Measurements from ENCODE around the gene RALGPS1.

RALGPS1 gene

DNA sequence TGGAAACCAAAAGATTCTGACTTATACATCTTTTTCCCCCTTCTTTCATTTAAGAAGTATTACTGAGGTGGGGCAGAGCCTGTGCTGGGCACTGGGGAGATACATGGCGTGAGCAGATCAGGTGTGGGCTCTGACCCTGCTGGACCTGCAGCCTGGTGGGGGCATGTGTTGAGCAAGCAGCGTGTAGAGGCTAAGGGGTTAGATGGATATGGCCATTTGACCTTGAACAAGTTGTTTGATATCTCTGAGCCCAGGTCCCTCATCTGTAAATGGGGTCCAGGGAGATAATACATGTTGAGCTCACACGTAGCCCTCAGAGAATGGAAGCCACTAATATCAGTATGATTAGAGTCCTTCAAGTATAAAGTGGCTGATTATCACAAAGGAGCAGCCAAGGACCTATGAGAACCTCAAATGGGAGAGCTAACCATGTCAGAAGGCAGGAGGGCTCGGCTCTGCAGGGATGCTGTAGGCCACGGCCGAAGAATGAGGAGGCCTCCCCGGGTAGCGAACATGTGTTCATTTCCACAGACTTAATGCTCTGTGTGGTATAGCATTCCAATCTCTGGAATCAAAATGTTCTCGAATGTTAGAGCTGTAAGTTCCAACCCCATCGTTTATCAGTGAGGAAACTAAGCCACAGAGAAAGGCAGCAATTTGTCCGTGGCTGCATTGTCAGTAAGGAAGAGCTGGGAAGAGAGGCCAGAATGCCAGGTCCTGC, 223.2 kb downstream of the RALGPS1 start:
- TF ChIP-seq, protein P1, sequence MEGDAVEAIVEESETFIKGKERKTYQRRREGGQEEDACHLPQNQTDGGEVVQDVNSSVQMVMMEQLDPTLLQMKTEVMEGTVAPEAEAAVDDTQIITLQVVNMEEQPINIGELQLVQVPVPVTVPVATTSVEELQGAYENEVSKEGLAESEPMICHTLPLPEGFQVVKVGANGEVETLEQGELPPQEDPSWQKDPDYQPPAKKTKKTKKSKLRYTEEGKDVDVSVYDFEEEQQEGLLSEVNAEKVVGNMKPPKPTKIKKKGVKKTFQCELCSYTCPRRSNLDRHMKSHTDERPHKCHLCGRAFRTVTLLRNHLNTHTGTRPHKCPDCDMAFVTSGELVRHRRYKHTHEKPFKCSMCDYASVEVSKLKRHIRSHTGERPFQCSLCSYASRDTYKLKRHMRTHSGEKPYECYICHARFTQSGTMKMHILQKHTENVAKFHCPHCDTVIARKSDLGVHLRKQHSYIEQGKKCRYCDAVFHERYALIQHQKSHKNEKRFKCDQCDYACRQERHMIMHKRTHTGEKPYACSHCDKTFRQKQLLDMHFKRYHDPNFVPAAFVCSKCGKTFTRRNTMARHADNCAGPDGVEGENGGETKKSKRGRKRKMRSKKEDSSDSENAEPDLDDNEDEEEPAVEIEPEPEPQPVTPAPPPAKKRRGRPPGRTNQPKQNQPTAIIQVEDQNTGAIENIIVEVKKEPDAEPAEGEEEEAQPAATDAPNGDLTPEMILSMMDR (IDR thresholded peaks at IDR 0.05): no peak

DNA sequence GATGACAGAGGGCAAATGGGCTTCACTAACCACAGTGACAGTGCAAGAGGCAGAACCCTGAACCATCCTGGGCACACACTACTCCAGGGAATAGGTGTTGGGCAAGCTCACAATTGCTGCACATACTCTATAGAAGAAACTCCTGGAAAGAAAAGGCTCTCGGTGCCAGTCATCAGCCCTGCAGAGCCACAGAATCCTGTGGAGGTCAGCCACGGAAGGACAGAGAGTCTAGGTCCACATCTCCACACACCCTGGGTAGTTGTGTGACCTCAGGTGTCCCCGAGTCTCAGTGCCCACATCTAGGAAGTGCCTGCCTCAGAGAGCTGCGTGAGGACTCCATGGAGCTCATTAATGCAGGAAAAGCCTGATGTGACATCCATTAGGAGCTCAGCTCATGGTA, 223.9 kb downstream of the RALGPS1 start:
- TF ChIP-seq, protein P1 (IDR thresholded peaks at IDR 0.05): no peak

DNA sequence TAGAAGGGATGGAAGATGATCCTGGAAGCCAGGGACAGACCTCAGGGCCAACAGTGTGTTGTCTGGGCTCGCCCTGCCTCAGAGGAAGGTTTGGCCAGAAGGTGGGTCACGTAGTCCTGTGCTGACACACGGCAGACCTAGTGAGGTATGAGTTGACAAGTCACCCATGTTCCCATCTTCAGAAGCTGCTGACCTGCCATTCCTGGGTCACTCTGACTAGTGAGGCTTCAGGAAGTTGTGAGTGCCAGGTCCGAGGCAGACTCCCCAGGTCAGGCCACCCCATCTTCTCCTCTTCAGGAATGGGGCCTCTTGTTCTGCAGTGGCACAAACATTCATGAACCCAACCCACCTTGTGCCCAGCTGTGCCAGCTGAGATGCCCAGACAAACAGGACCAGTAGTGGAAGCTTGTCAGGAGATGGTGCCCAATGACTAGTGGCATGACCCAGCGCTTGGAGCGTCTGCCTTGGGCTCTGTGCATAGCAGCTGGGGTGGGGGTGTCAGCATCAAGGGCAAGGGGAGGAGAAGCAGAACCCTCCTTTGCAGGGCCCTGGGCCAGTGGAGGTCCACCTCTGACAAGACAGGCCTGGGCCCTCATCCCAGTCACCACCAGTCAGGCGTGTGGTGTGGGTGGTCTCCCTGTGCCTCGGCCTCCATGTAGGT, 224.6 kb downstream of the RALGPS1 start:
- TF ChIP-seq, protein P1 (IDR thresholded peaks at IDR 0.05): no peak

DNA sequence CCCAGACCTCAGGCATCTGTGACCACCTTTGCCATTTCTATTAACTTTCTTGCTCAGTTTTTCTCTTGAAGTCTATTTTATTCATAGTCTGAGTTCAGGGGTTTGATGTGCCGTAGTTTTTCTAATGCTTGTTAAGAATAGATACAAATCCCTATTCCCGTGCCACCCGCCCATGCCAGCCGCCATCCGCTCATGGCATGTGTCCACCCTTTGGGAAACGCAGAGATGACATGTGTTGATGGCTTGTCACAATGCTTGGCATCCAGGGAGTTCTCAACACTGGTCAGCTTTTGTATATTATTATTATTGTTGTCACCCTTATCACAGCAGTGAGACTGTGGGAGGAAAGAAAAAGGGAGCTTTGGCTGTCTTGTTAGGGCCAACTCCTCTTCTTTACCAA, 225.2 kb downstream of the RALGPS1 start:
- TF ChIP-seq, protein P1 (IDR thresholded peaks at IDR 0.05): no peak

DNA sequence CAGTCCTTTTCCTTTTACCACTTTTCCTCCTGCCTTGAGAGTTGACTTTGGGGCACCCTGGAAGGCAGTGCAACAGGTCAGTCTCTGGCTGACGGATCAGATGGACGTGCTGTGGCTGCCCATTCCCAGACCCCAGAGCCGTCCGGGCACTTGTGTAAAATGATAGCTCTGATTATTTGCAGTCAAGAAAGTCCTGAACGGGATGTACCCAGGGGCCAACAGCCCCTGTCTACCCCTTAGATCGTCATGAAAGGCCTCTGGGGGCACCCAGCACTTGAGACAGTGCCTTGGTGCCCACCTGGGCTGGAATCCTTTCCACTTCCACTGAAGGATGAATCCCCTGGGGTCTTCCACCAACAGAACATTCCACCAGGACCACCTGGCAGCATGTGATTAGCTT, 225.6 kb downstream of the RALGPS1 start:
- TF ChIP-seq, protein P1 (IDR thresholded peaks at IDR 0.05): no peak

DNA sequence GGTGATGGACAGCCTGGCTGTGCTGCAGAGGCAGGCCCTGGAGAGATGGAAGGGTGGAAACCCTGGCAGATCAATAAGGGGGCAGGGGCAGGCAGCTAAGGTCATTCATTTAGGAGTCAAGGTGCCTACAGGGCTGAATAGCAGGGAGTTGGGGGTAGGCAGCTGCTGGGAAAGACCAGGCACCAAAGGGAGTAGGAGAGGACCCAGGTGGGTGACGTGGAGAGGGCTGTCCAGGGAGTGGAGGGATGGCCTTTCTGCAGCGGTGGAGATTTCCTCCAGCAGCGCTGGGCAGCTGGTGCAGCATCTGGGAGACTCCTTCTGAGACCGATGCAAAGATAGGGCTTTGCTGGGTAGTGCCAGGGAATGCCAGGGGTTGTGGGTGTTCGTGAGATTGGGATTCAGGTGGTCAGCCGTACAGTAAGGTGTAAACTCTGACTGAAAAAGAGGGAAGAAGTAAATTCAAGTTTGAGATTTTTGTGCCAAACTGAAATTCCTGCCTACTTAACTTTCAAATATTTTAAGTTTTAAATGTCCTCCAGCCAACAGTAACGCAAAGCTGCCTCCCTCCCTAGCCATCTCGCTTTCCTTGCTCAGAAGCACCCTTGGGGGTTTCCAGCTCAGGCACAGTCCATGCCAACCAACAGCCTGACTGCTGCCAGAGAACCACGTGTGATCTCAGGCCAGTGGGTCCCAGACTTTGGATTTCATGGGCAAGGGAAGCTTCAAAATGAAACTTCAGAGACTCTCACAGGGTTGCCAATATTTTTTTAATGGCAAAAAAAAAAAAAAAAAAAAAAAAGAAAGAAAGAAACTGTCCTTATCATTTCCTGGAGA, 226.5 kb downstream of the RALGPS1 start:
- TF ChIP-seq, protein P1 (IDR thresholded peaks at IDR 0.05): no peak

DNA sequence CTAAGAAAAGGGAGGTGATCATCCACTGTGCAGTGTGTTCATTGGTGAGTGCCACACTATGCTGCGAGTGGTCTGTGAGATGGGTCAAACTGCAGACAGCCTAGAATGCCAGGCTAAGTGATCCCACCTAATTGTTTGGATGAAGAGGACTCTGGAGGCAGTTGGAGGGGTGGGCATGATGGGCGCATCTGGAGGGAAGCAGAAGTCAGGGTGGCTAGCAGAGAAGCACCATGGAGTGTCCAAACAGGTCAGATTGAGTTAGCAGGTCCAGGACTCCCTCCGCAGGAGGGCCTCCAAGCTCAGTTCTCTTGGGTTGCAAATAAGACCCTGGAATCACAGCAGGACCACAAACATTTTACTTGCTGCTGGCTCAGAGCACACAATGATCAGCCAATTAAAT, 227.7 kb downstream of the RALGPS1 start:
- TF ChIP-seq, protein P1 (IDR thresholded peaks at IDR 0.05): no peak
